ENCODE results near the gene PUM1.

Gene PUM1

DNA sequence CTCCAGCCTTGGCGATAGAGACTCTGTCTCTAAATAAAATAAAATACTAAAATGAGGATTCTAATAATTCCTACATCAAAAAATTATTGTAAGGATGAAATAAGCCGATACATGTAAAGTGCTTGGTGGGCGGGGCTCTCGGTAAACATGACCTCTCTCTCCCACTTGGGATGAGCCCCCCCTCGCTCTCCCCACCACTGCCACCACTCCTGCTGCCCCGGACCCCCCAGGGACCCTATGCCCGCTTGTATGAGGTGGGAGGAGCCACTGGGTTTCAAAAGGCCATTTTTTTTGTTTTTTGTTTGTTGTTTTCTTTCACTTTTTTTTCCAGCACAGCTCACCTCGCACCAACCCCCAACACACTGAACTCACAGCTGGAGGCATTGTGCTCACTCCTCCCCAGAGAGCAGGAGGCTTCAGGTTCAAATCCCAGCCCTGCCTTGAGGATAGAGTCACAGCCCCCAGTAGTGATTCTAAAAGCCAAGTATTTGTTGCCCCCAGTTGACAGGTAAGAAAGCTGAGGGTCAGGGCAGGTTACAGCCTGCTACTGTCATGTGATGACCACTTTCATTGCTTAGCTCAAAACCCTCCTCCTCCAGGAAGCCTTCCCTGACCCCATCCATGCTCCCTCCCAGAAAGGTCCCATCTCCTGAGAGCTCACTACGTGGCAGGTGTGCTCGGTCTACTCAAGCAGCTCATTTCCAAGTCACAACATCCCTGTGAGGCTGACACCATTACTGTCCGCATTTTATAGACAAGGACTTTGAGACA, 161.1 kb downstream of the PUM1 start:
- no peak for FAIRE-seq

GRCh38 chr1:30903343-30904034, 162.0 kb downstream of the PUM1 start:
- FAIRE-seq: no peak

- FAIRE-seq: no peak
Observed at GRCh38 chr1:30902593-30903290, 162.8 kb downstream of the PUM1 start.

DNA sequence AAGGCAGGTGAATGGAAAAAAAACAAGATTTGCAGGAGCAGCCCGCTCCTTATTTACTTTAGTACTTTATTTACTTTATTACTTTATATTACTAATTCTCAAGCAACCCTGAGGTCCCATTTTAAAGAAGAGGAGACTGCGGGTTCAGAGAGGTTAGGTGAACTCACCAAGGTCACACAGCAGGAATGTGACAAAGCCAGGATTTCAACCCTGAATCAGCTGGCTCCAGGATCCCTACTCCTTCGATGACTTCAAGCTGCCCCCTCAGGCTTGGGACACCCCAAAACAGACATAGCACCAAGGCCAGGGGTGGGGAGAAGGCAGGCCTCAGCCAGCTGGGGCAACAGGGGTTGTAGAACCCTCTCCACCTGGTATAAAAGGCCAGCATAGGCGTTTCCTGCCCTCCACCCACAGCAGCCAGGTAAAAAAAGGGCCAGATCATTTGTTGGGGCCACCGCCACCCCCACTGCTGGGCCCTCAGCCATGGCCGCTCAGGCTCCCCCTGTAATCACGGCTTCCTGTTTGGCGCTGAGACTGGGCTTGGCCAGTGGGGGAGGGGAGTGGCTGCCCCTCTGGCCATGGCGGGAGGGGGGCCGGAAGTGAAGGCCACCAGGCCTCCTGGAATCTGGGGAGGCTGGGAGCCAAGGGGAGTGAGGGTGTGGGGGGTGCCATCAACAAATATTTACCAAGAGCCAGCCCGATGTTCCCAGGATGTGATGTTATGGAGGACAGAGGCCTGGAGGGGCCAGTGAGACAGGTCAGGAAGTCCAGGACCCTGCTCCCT, 163.5 kb downstream of the PUM1 start:
- no peak for FAIRE-seq

- FAIRE-seq: no peak
Observed at GRCh38 chr1:30900931-30901560, 164.5 kb downstream of the PUM1 start.

DNA sequence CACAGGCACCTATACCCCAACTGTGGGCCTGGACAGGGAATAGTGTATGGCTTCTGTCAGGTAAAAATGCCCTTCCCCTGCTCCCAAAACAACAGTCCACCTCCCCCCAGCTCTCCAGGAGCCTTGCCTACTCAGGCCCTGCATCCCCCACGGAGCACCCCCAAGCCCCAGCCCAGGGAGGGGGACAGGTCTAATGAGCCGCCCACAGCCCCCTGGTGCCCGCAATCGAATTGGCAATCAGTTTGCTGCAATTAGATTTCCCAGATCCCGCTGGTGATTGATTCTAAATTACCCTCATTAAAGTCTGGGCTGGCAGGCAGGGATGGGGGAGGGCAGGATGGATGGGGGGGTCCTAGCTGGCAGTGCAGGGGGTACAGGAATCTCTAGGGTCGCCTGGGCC, 165.0 kb downstream of the PUM1 start:
- no peak for FAIRE-seq

DNA sequence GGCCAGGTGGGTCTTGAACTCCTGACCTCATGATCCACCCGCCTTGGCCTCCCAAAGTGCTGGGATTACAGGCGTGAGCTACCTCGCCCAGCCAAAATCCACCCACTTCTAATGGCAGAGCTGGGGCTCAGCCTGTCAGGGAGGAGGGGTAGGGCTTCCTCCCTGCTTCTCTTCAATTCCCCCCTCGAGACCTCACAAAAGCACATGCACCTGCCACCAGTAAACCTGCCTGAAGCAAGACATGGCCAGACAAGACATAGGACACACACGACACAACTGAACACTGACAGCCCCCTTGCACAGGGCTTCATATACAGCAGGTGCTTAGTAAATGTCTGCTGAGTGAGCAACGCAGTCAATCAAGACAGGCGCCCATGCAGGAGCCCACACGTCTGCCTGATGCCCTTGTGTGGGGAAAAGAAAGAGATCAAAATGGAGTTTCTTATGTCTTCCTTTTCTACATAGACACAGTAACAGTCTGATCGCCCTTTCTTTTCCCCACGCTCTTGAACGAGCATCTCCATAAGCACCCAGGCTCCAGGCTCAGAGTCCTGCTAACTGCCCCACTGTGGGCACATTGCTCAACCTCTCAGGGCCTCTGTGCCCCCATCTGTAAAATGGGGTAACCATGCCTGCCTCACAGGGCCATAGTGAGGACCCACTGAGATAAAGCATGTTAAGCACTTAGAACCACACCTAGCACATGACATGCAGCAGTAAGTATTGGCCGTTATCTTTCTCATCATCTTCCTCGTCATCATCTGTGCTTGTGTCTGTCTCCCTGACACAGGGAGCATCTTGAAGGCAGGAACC, 165.7 kb downstream of the PUM1 start:
- FAIRE-seq: no peak

DNA sequence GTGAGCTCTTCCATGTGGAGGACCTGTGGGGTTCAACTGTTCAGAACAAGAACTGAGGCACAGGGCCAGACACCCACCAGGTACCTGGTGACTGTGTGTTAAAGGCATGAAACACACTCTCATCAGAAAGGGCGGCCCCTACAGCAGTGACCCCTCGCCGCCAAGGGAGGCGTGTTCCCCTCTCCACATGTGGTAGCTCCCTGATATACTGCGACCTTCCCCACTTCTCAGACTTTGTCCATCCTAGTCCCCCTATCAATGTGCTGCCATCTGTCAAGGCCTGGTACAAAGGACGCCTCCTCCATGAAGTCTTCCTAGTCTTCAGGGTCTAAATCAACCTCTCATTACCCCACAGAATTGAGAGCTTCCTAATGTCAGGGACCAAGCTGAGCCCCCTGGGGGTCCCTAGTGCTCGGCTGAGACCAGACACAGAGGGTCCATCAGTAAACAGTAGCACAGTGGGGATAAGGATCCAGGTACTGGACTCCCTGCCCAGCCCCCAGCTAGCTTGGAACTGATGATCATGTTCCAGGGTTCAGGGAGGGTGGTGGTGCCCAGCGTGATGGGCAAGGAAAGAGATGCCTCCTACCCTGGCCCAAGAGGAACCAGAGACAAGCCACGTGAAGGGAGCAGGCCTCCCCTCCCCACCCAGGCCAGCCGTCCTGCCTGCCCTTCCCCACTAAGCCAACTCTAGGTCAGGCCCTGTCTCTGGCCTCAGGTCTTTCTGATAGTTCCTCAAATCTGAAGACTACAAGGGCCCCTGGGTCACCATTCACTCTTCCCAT, 167.3 kb downstream of the PUM1 start:
- FAIRE-seq: no peak

- FAIRE-seq: no peak
Observed at GRCh38 chr1:30896905-30897304, 168.6 kb downstream of the PUM1 start.

DNA sequence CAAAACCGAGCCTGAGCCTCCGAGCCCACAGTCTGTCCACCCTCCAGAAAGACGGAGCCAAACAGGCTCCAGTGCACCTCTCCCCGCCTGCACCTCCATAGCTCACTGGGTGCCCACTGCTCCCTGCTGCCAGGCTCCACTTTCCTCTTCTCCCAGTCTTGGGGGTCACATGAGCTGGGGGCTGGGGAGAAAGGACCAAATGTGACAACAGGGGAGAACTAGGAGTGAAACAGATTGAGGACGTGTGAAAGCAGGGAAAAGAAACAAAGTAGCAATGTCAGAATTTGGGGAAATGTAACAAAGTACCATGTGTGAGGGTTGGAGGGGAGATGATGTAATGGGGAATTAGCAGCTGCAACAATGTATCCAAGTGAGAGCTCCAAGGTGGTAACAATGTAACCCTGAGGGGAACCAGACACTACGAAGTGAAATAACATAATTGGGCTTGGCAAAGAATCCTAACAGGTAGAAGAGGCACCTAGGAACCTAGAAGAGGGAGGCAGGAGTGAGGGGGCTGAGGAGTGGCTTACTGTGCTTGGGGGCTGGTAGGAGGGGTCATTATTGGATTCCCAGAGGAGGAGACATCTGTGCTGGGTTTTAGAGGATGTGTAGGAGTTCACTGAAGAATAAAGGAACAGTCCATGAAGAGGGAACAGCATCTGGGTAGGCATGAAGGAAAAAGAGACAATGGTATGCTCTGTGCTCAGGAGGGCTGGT, 169.4 kb downstream of the PUM1 start:
- FAIRE-seq: no peak

GRCh38 chr1:30895382-30895943, 170.1 kb downstream of the PUM1 start:
- no peak for FAIRE-seq

GRCh38 chr1:30894508-30894973, 171.0 kb downstream of the PUM1 start:
- no peak for FAIRE-seq

- no peak for FAIRE-seq
Observed at GRCh38 chr1:30893776-30894507, 171.6 kb downstream of the PUM1 start.

DNA sequence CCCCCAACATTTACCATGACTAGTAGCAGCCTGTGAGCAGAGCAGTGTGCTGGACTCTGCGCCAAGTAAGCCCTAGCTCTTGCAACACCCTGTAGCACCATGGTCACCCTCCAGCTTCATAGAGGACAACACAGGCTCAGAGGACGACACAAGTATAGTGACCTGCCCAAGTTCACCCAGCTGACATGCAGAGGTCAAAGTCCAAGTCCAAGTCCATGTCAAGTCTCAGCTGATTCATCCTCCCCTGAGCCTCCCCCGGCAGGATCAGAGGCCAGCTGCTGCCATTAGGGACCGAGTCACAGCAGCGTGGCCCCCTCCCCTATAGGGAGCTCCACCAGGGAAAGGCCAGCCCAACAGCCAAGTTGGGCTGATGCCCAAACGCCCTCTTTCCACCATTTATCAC, 172.8 kb downstream of the PUM1 start:
- no peak for FAIRE-seq

- no peak for FAIRE-seq
Observed at GRCh38 chr1:30891227-30891552, 174.3 kb downstream of the PUM1 start.

- no peak for FAIRE-seq
Observed at GRCh38 chr1:30890502-30891226, 174.9 kb downstream of the PUM1 start.

DNA sequence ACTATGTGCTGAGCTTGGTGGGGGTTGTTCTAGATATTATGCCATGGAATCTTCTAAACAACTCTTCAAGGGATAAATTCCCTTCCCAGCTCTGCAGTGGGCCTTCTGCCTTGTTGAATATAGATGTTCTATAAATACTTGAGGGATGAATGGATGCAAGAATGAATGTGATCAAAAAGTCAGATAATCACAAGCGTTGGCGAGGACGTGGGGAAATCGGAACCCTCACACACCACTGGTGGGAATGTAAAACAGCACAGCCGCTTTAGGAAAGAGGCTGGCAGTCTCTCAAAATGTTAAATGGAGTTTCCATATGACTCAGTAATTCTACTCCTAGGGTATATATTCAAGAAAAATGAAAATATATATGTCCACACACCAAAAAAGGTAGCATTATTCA, 176.0 kb downstream of the PUM1 start:
- no peak for FAIRE-seq

- no peak for FAIRE-seq
Observed at GRCh38 chr1:30888975-30889374, 176.5 kb downstream of the PUM1 start.

Measured in A204.1 (cell line).